ENCODE results near the gene ZNF579.

DNA sequence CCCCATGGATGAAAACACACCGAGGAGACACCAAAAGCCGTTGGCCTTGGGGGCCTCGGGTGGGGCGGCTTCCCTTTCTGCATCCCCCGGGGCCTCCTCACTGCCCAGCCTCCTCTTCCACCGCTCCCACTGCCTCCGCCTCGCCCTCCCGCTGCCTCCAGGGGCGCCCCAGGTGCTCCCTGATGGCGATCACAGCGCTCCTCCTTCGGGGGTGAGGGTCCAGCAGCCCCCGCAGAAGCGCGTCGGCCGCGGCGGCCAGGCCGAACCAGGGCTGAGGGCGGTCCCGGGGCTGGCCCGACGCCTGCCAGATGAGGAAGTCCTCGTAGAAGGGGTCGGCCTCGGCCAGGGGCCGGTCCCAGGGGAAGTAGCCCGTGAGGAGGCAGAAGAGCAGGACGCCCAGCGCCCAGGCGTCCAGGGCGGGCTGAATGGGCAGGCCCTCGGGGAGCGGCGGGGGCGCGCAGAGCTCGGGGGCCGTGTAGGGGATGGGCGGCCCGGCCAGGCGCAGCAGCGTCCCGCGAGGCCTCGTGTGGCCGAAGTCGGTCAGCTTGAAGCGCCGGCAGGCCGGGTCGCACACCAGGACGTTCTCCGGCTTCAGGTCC lies 50.9 kb downstream of the ZNF579 start:
- no peak for TF ChIP-seq POLR2AphosphoS5 (IDR thresholded peaks at IDR 0.05)
- TF ChIP-seq, protein P1, sequence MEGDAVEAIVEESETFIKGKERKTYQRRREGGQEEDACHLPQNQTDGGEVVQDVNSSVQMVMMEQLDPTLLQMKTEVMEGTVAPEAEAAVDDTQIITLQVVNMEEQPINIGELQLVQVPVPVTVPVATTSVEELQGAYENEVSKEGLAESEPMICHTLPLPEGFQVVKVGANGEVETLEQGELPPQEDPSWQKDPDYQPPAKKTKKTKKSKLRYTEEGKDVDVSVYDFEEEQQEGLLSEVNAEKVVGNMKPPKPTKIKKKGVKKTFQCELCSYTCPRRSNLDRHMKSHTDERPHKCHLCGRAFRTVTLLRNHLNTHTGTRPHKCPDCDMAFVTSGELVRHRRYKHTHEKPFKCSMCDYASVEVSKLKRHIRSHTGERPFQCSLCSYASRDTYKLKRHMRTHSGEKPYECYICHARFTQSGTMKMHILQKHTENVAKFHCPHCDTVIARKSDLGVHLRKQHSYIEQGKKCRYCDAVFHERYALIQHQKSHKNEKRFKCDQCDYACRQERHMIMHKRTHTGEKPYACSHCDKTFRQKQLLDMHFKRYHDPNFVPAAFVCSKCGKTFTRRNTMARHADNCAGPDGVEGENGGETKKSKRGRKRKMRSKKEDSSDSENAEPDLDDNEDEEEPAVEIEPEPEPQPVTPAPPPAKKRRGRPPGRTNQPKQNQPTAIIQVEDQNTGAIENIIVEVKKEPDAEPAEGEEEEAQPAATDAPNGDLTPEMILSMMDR (IDR thresholded peaks at IDR 0.05): no peak
- no peak for TF ChIP-seq POLR2A (IDR thresholded peaks at IDR 0.05)
- no peak for TF ChIP-seq EP300 (IDR thresholded peaks at IDR 0.05; ENCODE audit: low read depth)

Data from transverse colon (tissue), 4 donors.